ENCODE measurements around the gene SEH1L.

Gene SEH1L

GRCh38 chr18:13005289-13005688 lies 57.5 kb downstream of the SEH1L start:
- no peak for DNase-seq (ENCODE audit: low read depth)
- TF ChIP-seq, protein P1, sequence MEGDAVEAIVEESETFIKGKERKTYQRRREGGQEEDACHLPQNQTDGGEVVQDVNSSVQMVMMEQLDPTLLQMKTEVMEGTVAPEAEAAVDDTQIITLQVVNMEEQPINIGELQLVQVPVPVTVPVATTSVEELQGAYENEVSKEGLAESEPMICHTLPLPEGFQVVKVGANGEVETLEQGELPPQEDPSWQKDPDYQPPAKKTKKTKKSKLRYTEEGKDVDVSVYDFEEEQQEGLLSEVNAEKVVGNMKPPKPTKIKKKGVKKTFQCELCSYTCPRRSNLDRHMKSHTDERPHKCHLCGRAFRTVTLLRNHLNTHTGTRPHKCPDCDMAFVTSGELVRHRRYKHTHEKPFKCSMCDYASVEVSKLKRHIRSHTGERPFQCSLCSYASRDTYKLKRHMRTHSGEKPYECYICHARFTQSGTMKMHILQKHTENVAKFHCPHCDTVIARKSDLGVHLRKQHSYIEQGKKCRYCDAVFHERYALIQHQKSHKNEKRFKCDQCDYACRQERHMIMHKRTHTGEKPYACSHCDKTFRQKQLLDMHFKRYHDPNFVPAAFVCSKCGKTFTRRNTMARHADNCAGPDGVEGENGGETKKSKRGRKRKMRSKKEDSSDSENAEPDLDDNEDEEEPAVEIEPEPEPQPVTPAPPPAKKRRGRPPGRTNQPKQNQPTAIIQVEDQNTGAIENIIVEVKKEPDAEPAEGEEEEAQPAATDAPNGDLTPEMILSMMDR (IDR thresholded peaks at IDR 0.05; ENCODE audit: low read length, missing control alignments), result no peak
- no peak overlapping the region for H3K4me3 ChIP-seq (replicated peaks; ENCODE audit: low read depth, low read length)

DNA sequence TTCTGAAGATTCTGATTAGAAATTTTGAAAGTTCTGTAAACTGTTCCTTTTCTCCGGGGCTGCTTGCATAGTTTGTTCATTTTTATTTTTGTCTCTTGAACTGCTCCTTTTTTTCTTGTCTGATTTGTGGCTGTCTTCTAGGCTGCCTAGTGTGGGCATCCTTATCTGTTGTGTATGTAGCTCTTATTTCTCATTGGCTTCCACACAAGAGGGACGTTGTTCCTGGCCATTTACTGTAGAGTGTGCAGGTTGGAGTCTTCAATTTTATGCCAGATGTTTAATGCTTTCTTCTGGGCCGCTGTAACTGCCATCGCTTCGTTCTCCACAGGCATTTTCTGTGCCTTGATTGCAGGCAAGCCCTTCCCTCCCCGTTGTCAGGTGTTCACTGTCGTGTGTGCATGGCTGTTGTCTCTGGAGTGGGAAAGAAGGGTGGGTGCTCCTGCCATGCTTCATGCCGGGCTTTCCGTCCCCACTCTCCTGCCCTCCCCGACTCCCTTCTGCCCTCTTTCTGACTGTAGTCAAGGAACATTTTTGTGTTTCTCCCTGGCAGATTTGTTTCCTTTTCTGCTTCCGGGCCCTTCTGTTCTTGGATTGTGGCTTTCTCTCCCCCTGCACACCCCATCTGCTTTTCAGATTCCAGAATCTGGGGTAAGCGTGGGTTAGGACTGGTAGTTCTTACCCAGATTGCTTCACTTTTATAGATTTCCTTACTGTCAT lies 58.9 kb downstream of the SEH1L start:
- DNase-seq (ENCODE audit: low read depth), result no peak
- TF ChIP-seq, protein P1 (IDR thresholded peaks at IDR 0.05; ENCODE audit: low read length, missing control alignments), result no peak
- no peak overlapping the region for H3K4me3 ChIP-seq (replicated peaks; ENCODE audit: low read depth, low read length)

GRCh38 chr18:13007248-13007560 lies 59.4 kb downstream of the SEH1L start:
- no peak overlapping the region for H3K4me3 ChIP-seq (replicated peaks; ENCODE audit: low read depth, low read length)
- no peak for DNase-seq (ENCODE audit: low read depth)
- TF ChIP-seq, protein P1 (IDR thresholded peaks at IDR 0.05; ENCODE audit: low read length, missing control alignments), result no peak

GRCh38 chr18:13011719-13012118 lies 63.9 kb downstream of the SEH1L start:
- no peak for DNase-seq (ENCODE audit: low read depth)
- H3K4me3 ChIP-seq (replicated peaks; ENCODE audit: low read depth, low read length), result no peak overlapping the region
- TF ChIP-seq, protein P1 (IDR thresholded peaks at IDR 0.05; ENCODE audit: low read length, missing control alignments), result no peak

DNA sequence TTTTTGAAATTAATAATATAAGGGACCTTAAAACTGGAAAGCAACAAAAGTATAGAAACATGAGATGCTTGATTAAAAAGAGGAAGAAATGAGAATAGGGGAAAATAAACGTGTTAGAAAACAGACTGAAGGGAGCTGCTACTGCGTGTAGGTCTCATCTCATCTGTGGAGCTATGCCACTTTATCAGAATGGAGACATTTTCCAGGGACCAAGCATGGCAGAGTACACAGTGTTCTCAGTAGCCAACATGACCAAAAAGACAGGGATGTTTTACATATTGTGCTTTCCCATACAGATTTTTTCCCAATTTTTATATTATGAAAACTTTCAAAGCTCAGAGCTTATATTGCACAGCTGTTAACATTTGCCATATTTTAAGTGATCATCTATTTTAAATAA lies 66.4 kb downstream of the SEH1L start:
- DNase-seq (ENCODE audit: low read depth), result no peak
- H3K4me3 ChIP-seq (replicated peaks; ENCODE audit: low read depth, low read length), result no peak overlapping the region
- TF ChIP-seq, protein P1 (IDR thresholded peaks at IDR 0.05; ENCODE audit: low read length, missing control alignments), result no peak

DNA sequence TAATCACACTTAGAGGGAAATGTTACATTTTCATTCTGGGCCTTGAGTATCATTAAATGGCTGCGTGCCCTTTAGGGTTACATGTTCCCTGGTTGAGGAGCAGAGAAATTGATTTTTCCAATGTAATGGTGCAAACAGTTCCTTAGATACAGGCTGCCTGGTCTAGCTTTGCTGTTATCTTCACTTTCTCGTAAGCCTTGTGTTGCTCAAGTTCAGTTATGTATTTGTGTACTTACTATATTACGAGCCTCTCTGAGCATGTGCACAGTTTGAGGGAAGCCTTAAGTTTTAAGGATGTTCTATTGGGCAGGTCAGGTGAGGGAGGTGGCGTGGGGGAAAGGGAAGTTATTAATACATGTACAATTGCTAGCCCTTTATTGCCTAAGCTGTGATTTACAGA lies 67.0 kb downstream of the SEH1L start:
- H3K4me3 ChIP-seq (replicated peaks; ENCODE audit: low read depth, low read length), result no peak overlapping the region
- TF ChIP-seq, protein P1 (IDR thresholded peaks at IDR 0.05; ENCODE audit: low read length, missing control alignments), result no peak
- no peak for DNase-seq (ENCODE audit: low read depth)

DNA sequence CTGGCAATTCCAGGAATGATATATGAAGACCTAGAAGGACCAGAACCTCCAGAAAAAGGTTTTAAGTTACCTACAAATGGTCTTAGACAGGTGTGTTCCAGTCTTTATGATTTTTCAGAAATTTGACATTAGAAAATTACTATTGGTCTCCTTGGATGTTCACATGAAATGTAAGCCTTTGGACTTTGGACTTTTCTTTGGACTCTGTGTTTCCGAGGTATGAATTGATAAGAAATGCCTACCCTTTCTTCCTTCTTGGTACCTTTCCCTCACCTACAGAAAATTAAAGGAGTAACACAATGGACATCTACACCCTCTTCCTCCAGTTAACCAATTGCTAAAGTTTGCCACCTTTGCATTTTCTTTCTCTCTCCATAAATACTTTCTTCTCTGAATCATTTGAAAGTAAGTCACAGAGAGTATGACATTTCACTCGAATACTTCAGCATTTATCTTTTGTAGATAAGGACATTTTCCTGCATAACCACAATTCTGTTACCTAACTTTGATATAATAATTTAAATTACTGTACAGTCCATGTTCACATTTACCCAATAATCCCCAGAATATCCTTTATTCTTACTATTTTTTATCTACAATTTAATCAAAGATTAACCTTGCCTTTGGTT lies 69.5 kb downstream of the SEH1L start:
- TF ChIP-seq, protein P1 (IDR thresholded peaks at IDR 0.05; ENCODE audit: low read length, missing control alignments), result no peak
- H3K4me3 ChIP-seq (replicated peaks; ENCODE audit: low read depth, low read length), result no peak overlapping the region
- DNase-seq (ENCODE audit: low read depth), result no peak
